Stimulated activated CD8-positive, alpha-beta memory T cell treated with anti-CD3 and anti-CD28 coated beads, Interleukin-7, amount 100 ng/mL, for 1 hour (primary cell): ENCODE results near the gene PLEK2.
"Not testable (repeated sequence)": the region's sequence is repeated elsewhere in the genome, so short reads cannot be mapped to it uniquely, and the experiment has no call there.

Experiments used
- DNase-seq, 2 donors: peaks; one replicate each; pipeline ENCODE4 v3.0.0-alpha.2; 2020; ENCODE audit warnings: low read depth in 2 of 2

Gene PLEK2, protein sequence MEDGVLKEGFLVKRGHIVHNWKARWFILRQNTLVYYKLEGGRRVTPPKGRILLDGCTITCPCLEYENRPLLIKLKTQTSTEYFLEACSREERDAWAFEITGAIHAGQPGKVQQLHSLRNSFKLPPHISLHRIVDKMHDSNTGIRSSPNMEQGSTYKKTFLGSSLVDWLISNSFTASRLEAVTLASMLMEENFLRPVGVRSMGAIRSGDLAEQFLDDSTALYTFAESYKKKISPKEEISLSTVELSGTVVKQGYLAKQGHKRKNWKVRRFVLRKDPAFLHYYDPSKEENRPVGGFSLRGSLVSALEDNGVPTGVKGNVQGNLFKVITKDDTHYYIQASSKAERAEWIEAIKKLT

DNA sequence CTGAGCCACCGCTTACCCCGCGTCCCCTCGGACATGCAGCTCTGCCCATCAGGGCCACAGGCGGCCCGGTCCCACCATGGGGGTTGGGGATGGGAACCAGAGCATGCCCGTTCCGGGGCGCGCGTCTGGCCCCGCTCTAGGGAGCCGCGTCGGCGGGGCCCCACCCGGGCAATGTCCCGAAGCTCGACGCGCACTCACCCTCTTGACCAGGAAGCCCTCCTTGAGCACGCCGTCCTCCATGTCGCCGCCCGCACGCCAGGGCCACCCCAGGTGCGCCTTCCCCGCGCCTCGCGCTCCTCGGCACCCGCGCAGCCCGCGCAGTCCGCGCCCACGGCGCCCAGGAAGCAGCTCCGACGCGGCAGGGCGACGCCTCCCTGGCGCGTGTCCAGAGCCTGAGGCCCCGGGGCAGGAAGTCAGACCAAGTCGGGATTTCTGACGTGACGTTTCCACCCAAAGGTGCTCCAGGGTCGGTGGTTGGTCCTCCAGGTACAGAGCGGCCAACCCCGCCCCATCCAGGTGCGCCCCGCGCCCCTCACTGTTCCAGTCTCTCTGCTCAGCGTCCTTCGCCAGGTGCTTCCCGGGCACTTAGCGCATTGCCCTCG lies at the start of gene PLEK2:
PLEK2 (minus strand) TSS at position 346 of the 602 bp plus-strand sequence; CDS start at position 240, 106 bp downstream.
- DNase-seq: no peak

DNA sequence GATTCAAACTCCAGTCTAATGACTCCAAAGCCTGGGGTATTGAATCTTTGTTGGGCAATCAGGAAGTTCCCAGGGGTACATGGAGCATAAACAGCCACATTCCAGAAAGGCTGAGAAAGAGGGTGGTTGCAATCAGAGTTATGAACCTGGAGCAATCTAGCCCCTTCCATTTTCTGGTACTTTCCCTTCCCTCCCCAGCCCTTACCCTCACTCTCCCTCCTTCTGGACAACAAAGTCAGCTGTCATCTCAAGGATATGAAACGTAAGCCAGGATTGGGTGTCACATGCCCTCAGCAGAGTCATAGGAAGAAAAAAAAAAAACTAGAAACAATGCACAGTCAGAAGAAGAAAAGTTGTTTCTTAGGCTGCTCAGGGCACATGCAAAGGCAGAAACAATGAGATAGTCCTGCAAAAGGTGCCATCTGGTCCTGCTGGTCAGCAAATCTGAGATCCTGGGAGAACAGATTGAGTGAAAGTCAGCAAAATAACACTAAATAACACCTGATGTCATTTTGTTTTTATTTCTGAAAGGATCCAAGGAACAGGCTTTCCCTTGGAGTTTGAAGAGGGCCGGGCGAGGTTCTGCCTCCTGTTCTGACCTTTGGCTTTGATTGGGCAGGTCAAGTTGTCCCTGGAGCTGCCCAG lies 49.5 kb upstream of the PLEK2 start:
- no peak for DNase-seq

DNA sequence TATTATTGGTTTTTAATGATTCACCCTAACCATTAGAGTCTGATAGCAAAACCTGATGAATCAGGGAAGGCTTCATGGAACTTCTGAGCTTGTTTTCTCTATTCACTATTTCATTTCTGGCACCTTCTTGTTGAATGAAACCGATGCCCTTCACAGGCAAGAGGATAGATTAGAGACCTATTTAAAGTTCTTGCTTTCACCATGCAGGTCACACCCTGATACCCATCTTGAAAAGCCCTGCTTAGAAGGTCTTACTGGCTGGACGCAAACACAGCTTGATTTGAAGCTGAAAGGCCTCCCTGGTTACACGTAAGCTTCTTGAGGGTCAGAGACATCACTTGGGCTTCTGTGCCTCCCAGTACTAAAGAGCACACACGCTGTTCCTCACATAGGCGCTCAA lies 47.4 kb upstream of the PLEK2 start:
- no peak for DNase-seq

DNA sequence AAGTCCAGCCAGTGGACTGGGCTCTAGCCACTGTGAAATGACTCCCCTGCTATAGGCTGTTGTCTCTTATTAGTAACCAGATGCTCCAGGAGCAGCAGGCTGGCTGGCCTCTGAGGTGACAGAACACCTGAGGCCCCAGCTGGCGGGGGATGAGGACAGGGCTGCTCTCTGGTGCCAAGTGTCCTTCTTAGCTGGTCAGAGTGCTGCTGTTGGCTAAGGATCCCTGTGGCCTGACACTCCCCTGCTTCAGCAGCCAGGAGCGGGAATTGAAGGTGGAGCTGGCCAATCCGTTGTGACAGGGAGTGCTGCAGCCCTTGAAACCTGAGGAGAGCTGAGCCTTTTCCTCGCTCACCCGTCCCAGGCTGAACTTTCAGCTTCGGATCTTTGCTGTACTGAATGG lies 45.8 kb upstream of the PLEK2 start:
- no peak for DNase-seq

DNA sequence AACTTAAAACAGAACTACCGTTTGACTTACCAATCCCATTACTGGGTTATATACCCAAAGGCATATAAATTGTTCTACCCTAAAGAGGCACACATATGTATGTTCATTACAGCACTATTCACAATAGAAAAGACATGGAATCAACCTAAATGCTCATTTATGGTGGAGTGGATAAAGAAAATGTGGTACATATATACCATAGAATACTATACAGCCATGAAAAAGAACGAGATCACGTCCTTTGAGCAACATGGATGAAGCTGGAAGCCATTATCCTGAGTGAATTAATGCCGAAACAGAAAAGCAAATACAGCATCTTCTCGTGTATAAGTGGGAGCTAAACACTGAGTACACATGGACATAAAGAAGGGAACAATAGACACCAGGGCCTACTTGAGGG lies 44.8 kb upstream of the PLEK2 start:
- no peak for DNase-seq

DNA sequence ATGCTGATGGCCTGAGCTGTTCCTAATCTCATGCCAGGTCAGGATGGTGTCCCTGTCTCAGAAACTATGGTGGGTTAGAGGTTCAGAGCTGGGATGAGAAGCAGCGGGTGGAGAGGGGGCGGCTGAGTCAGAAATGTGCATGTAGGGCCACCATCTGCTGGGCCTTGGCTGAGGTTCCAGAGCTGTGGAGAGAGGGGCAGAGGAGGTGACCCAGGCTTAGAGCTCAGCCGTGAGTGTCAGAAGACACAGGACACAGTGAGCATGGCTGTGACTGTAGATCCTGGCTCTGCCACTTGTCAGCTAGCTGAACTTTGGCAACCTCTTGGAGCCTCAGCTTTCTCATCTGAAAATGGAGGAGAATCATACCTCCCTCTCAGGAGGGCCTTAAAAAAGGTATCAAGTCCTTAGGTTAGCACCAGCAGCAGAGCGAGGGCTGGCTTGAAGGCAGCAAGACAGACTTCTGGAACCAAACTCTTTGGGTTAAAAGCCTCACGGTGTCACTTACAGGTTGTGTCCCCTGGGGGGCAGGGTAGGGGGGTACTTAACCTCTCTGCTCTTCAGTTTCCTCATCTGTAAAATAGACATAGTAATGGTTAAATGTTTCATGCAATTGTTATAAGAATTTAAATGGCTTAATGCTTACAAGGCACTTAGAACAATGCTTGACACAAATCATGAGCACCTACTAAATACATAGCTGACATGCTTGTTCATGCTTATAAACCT lies 41.8 kb upstream of the PLEK2 start:
- no peak for DNase-seq

DNA sequence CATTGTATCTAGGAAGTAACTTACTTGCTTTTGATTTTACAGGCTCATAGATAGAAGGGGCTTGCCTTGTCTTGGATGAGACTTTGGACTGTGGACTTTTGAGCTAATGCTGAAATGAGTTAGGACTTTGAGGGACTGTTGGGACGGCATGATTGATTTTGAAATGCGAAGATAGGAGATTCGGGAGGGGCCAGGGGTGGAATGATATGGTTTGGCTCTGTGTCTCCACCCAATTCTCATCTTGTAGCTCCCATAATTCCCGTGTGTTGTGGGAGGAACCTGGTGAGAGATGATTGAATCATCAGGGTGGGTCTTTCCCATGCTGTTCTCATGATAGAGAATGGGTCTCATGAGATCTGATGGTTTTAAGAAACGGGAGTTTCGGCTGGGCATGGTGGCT lies 39.7 kb upstream of the PLEK2 start:
- DNase-seq: not testable (repeated sequence)

DNA sequence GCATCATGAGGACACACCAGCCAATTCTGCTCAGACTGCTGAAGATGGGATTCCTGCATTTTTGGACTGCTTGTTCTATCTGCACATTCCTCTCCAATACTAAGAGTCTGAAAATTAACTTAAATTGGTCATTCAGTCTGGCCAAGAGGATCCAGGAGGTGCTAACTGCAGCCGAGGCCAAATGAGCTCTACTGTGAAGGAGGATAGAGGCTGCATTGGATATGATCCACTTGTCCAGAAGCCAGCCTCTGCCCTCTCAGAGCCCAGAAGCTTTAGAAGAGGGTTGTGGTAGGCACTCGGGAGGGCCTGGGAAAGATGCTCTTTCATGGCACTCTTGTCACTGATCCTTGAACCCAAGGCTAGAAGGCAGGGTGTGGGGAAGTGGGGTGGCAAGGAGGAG lies 37.1 kb upstream of the PLEK2 start:
- DNase-seq: no peak

DNA sequence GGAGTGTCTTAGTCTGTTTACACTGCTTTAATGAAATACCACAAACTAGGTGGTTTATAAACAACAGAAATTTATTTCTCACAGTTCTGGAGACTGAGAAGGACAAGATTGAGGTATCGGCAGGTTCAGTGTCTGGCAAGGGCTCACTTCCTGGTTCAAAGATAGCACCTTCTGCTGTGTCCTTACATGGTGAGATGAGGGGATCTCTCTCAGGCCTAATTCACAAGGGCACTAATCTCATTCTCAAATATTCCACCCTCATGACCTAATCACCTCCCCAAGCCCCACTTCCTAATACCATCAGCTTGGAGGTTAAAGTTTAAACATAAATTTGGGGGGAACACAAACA lies 35.0 kb upstream of the PLEK2 start:
- no peak for DNase-seq

DNA sequence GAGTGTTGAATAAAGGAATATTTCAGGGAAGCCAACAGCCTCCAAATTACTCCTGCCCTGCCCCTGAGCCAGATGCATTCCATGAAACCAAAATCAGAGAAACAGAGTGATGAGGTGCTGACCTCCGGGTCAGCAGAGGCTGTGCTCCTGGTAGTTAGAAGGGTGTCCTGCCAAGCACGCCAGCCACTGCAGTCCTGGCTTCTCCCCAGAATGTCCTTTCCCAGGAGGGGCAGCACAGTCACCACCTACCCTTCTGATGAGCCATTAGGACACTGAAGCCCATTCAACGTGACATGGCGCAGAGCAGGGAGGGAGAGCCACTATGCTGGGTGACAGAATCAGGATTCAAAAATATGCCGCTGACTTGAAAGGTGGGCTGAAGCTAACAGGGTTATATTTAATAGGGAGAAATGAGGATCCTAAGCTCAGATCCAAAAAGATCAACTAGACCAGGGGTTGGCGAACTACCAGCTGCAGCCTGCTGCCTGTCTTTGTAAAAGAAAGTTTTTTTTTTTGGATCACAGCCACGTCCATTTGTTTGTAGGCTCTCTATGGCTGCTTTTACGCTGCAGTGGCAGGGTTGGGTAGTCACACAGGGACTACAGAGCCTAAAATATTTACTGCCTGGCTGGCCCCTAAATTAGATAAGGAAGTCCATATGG lies 34.5 kb upstream of the PLEK2 start:
- DNase-seq: no peak

DNA sequence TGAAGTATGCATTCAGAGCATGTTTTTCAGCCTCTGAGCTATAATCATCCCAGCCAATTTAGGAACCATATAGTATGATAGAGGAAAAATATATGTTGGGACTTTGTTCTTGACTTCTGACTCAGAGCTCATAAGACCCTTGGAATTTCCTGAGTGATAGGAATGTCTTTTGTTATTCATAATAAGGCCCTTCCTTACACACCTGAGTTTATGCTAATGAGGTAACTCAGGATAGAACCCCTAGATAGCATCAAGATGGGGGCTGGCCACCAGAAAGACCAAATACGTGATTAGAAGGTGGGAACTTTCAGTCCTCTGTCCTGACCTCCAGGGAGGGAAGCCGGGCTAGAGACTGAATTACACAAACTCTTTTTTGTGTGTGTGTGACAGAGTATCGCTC lies 32.4 kb upstream of the PLEK2 start:
- DNase-seq: no peak

DNA sequence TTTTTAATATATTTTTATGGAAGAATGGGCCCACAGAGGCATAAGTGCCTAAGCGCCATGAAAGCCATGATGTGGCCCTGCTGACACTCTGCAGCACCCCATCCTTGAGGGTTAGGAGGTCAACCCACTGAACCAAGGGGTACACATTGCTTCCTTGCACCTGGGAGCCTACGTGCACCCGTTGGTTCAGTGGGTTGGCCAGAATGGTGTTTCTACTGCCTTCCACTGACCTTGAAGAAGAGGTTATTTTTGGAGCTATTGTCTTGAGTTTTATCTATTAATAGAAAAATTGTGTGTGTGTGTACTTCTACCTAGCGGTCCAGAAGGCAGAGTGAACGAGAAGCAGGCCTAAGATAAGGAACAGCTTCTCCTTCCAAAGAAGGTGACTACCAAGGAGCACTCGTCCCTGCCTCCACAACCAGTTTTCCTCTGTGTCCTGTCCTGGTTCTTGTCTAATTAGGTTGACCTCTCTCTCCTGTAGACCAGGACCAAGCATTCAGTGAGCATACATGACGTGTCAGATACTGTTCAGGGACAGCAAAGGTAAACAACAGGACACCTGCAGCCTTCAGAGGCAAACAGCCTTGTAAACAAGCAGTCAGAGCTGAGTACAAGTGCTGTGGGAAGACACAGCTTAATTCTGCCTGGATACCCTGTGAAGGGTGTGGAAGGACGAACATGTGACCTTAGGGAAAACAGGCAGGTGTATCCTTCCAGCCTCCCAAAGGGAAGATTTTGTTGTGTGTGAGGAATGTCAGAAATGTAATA lies 30.4 kb upstream of the PLEK2 start:
- DNase-seq: no peak

DNA sequence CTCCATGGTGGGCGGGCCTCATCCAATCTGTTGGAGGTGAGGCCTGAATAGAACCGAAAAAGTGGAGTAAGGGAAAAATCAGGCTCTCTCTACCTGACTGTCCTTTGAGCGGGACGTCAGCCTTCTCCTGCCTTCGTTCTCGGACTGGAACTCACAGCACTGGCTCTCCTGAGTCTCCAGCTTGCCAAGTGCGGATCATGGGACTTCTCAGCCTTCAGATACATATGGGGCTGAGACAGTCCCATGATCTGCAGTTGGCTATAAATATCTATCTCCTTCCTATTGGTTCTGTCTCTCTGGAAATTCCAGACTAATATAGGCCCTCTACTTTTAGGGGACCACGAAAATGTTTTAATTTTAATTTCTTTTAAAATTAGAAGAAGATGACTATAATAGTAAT lies 29.7 kb upstream of the PLEK2 start:
- no peak for DNase-seq

DNA sequence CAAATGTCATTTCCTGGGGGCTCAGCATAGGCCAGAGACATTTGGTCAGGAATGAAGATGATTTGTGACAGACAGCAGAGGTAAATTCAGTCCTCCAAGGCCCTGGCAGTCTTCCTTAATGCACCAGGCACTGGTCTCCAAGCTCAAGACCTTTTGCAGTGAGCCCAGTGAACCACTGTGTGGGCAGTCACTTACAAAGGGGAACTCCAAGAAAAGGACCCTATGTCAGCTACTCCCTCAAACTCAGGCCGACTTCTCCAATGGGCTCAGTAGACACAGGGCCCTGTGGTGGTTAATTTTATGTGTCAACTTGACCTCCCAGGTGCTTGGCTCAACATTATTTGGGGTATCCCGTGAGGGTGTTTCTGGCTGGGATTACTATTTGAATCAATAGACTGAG lies 29.3 kb upstream of the PLEK2 start:
- DNase-seq: no peak

DNA sequence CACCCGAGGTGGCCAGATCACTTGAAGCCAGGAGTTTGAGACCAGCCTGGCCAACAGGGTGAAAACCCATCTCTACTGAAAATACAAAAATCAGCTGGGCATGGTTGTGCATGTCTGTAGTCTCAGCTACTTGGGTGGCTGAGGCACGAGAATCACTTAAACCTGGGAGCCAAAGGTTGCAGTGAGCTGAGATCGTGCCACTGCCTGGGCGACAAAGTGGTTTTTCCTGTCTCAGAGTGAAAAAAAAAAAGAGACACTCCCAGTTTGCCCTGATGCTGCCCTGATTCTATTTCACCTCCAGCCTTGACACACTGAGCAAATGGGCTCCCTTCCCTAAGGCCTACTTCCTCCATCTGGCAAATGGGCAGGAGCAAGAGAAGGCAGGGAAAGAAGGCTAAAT lies 28.5 kb upstream of the PLEK2 start:
- no peak for DNase-seq

DNA sequence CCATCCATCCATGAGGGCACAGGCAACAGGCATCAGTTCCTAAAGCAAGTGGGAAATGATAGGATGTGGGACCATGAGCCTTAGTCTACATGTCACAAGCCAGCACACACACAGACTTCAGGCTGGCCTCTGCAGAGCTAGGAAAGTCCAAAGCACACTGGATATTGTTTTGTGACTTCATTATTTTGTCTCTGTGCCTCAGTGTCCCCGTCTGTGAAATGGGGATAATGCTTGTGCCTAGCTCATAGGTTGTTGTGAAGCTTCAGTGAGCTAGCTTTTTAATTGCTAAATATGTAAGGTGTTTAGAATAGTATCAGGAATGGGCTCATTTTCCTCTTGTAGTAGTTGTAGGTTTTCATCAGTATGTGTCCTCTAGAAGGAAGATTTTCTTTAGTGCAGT lies 27.0 kb upstream of the PLEK2 start:
- no peak for DNase-seq

DNA sequence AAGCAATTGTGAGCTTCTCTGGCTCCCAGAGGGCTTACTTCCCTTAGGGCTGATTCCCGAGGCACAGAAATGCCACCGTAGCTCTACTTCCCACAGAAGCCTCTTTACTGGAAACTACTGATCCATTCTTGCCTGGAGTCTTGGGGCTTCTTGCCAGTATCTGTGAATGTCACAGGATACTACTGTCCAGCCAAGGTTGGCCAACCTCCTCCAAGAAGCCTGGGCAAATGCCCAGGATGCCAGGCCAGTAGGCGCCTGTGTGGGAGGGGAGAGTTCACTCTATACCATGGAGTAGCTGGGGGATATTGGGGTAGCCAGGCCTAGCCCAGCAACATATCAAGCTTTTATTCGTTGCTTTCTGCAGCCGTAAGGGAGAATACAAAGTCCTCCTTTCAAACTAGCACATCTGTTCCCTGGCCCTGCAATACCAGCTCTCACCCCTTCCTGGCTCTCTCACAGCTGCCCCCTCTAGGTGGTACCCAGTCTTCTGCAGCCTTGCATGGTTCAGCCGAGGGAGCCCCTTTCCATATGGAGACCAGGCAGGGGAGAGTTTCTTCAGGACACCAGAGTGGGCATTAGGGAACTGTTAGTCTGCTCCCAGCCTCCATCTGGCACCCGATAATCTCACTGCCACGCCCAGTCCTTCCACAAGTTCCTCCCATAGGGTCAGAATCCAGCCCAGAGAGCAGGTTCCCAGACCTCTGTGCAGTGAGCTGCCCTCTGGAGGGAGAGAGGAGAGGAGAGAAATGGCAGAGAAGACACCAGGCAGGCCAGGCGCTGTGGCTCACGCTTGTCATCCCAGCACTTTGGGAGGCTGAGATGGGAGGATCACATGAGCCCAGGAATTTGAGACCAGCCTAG lies 24.3 kb upstream of the PLEK2 start:
- DNase-seq: no peak

DNA sequence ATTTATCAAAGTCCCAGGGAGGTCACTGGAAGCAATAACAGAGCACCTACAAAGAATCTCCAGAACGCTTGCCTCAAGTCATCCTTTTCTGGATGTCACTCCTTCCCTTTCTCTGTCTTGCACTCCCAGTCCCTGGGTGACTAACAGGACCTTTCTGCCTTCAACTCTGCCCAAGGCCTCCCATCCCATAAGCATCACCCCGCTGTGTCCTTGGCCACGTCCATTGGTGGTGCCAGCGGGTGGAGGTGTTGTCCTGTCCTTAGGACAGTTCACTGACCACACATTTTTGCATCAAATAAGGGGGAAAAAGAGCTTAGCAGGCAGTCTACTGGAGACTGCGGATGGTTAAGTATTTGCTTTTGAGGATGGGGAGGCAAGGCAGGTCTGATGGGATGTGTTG lies 23.6 kb upstream of the PLEK2 start:
- no peak for DNase-seq

DNA sequence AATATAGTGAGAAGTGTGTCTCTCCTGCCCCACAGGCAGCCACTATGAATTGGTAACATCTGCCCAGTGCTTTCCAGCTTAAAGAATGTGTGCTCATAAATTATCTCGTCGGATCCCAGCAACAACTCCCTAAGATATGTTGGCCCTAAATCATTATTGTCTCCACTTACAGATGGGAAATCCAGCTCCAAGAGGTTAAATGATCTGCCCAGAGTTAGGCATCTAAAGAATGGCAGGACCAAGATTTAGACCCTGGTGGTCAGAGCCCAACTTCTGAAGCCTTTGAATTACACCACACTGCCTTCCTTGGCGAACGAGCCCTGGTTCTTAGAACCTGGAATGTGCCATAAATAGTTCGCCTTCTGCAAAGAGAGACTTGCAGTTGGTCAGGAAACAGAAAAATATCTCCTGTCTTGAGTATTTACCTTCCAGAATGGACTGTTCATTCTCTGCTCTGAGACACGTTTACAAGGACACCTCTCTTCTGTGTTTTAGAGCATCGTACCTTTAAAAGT lies 20.1 kb upstream of the PLEK2 start:
- no peak for DNase-seq

DNA sequence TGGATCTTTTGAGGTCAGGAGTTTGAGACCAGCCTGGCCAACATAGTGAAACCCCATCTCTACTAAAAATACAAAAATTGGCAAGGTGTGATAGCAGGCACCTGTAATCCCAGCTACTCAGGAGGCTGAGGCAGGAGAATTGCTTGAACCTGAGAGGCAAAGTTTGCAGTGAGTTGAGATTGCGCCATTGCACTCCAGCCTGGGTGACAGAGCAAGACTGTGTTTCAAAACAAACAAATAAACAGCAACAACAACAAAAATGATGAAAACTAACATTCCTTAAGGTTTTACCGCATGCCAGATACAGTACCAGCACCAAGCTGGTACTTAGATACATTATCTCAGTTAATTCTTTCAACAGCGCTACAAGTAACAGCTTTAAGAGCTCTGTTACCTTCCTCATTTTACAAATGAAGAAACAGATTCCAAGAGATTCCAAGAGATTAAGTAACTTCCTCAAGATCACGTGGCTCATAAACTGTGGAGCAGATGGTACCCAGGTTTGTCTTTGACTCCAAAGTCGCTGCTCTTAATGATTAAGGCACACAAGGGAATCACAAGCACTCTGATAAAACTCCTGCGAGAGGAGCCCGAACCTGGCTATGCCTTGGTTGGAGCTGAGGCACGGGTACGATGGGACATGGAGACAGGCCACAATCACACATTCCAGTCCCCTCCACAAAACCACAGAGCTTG lies 17.7 kb upstream of the PLEK2 start:
- DNase-seq: no peak
